Measurements from ENCODE around the gene RAD51AP2.
"Not testable (repeated sequence)": the region's sequence is repeated elsewhere in the genome, so short reads cannot be mapped to it uniquely, and the experiment has no call there.

RAD51AP2 gene

DNA sequence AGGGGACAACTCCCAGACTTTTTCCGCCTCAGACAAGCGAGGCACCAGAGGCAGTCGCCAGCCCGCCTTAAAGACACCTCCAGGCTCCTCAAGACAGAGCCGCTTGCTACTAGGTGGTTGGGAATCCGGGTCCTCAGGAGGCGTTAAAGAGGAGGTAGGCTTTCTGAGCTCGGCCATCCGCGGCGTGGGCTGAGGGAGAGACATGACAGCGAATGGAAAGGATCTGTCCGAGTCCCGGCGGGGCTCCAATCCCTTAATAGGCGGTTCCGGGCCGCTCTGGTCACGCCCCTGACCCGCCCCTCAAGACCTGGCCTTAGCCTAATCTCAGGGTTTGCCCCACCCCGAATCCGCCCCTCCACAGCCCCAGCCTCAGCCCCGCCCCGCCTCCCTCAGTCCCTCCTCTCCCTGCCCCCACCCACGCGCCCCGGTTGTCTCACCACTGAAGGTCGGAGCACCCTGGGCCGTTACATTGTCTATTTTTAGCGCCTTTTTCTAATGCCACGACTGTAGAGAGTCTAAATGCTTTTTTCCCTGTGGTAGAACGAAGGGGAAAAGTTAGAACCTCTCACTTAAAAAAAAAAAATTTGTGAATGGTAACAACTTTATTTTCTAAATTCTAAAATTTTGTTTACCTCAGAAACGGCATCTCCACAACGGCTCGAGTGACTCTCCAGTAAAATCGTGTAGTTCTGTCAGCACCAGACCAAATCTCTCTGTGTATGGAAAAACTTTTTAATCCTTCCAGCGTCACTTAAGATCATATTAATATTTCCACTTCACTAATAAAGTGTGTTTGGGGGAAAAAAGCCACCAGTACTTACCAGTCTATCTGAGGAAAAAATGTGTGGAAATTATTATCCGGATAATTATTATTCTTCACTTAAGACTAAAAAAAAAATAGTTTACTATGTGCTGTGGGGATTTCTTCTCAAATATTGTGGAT is at the start of gene RAD51AP2:
RAD51AP2 (minus strand) TSS at position 229 of the 943 bp plus-strand sequence; CDS start at position 204, 25 bp downstream.
- FAIRE-seq, result peak; percentile 92
- DNase-seq (ENCODE audit: insufficient read length, low spot score), result peak; percentile 46

DNA sequence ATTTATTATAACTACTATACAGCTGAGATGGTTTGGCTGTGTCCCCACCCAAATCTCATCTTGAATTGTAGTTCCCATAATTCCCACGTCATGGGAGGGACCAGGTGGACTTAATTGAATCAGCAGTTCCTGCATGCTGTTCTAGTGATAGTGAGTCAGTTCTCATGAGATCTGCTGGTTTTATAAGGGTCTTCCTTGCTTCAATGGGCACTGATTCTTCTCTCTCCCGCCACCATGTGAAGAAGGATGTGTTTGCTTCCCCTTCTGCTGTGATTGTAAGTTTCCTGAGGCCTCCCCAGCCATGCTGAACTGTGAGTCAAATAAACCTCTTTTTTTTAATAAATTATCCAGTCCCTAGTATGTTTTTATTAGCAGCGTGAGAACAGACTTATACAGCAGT is 47.5 kb upstream of the RAD51AP2 start:
- not testable (repeated sequence) for FAIRE-seq; DNase-seq (ENCODE audit: insufficient read length, low spot score)

DNA sequence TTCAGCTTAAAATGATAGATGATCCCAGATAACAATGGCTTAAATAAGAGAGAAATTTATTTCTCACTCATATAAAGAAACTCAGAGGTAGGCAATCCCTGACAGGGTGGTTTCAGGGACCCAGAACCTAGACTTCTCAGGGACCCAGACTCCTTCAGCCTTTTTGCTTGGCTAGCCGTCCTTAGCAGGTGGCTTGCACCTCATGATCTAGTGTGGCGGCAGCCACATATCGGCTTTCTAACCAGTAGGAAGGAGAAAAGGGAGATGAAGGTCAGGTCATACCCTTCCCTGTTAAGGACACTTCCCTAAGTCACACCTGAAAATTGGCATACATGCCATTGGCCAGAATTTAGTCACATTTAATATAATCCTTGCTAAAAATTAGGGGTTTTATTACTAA is 40.6 kb upstream of the RAD51AP2 start:
- no peak for DNase-seq (ENCODE audit: insufficient read length, low spot score)
- no peak for FAIRE-seq

DNA sequence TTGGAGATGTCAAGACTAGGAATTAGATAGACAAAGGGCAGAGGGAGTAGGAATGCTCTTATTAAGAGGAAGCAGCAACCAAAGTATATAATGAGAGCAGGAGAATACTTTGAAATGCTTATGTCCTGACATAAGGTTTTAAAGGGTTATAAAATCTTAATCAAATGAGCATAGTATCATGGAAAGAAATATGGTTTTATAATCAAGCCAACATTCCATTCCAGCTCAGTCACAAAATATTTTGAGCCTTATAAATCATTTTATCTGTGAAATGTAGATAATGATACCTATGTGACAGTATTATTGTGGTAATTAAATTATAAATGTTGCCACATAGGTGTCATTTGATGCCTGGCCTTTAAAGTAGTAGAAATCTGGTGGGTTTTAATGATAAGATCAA is 39.8 kb upstream of the RAD51AP2 start:
- FAIRE-seq (no peak), DNase-seq (ENCODE audit: insufficient read length, low spot score) (no peak)

GRCh38 chr2:17557596-17557995 is 39.4 kb upstream of the RAD51AP2 start:
- no peak for DNase-seq (ENCODE audit: insufficient read length, low spot score)
- no peak for FAIRE-seq

GRCh38 chr2:17555150-17555549 is 36.9 kb upstream of the RAD51AP2 start:
- no peak for FAIRE-seq
- DNase-seq (ENCODE audit: insufficient read length, low spot score), result no peak

- DNase-seq (ENCODE audit: insufficient read length, low spot score) (no peak), FAIRE-seq (no peak)
These were observed 32.7 kb upstream of the RAD51AP2 start for GRCh38 chr2:17550907-17551306.

- no peak for DNase-seq (ENCODE audit: insufficient read length, low spot score)
- no peak for FAIRE-seq
These were observed 29.5 kb upstream of the RAD51AP2 start for GRCh38 chr2:17547737-17548136.

GRCh38 chr2:17547237-17547636 is 29.0 kb upstream of the RAD51AP2 start:
- no peak for FAIRE-seq
- no peak for DNase-seq (ENCODE audit: insufficient read length, low spot score)

GRCh38 chr2:17545680-17546613 is 27.7 kb upstream of the RAD51AP2 start:
- FAIRE-seq (no peak), DNase-seq (ENCODE audit: insufficient read length, low spot score) (no peak)

GRCh38 chr2:17544256-17544655 is 26.0 kb upstream of the RAD51AP2 start:
- no peak for FAIRE-seq
- no peak for DNase-seq (ENCODE audit: insufficient read length, low spot score)

DNA sequence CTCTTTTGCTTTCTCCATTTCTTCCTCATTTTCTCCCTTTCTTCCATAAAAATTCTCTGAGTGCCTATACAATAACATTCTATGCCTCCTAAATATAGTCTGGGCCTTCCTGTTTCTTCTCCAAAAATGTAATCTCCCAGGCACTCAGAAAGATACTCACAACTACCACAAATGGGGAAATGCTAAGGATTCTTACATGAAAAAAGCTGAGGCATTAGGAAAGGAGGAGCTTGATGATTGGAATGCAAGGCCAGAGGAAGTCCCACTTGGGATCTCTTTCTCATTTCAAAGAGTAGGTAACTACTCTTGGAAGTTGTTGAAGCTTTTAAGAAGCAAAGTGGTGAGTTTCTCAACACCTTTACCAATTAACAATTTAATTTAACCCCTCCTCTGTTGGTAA is 25.6 kb upstream of the RAD51AP2 start:
- DNase-seq (ENCODE audit: insufficient read length, low spot score), result no peak

DNA sequence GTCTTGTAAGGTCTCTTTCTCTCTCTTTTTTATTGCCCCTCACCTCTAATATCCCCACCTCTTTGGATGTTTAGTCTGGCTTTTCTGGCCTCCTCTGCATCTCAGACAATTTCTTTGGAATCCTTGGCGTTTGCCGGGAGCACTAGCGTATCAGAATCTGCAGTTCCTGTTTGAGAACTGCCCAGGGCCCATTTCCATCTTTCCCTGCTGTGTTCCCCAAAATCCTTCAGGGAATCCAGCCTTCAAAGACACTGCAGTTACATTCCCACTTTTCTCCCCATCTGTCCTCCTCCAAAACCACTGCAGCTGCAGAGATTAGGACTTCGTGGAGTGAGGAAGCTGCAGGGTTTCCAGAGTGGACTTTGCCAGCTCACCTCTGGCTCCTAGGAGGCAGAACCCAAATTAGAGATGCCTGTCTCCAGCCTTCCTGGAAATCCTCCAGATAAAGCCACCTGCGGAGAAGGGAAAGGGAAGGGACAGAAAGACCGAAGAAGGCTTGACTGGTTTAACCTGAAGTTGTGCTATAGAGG is 25.0 kb upstream of the RAD51AP2 start:
- FAIRE-seq (no peak), DNase-seq (ENCODE audit: insufficient read length, low spot score) (no peak)

More for the DNA sequence above, 25.6 kb upstream of the RAD51AP2 start:
- no peak for FAIRE-seq

DNA sequence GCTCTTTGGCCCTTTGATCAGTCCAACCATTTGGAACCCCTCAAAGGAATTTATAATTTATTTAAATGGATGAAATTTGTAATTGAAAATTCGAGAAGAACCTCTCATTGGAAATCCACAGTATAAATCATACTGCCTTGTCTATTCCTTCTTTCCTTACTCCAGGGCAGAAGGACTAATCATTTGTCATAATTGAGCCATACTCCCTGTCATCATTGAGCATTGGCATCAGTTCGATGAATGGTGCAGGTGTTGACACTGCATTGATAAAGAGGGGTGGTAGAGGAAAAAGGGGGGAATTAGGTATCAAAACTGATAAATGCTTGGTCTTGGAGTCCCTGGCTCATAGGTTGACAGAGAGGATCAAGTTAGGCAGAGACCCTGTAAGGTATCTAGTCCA is 24.2 kb upstream of the RAD51AP2 start:
- DNase-seq (ENCODE audit: insufficient read length, low spot score) (no peak), FAIRE-seq (no peak)

DNA sequence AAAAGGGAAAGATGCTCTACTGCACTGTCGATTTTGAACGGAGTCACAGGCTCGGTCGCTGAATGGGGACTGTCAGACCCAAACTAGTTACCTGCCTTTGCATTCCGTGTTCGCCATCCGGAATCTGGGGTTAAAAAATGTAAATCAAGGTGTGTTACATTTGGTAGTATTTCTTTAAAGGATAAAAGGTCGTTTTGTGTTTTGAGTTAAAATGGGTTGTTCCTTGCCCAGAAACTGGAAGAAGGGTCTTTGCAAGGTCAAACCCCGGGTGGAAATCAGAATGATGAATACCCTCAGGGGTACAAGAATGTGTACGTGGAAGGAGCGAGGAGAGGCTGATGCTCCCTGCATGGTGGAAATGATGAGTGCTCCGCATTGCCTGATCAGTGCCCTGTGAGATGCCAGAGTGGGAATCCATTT is 23.3 kb upstream of the RAD51AP2 start:
- FAIRE-seq (no peak), DNase-seq (ENCODE audit: insufficient read length, low spot score) (no peak)

- no peak for DNase-seq (ENCODE audit: insufficient read length, low spot score)
- FAIRE-seq, result no peak
These were observed 22.7 kb upstream of the RAD51AP2 start for GRCh38 chr2:17540813-17541530.

DNA sequence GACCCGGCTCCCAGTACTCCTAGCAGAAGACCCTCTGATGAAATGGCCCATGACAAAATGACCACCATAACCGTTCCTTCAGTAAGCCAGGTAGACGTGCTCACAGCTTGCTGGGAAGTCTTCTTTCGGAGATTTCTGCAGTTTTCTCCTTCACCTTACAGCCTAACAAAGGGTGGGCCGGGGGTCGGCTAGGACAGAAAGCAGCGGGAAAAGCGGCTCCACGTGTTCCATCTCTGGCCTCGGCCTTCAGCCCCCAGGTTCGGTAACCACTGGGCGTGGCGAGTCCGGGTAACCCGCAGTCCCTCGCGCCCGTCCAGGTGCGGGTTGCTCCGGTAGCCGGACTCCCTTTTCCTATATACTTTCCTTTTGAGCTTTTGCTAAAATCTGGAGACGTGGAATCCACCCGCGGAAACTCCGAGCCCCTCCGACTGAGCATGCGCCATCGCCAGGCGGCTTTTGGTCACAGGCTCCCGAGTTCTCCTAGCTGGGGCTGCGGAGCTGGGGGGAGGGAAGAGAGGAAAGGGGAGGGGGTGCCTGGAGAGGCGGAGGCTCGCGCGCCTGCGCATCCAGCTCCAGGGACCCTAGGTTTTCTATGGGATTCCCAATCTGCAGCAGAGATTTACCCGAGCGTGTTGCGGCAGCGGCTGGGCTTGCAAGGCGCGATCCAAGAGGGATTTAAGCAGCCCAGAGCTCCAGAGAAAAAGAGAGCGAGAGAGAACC is 22.0 kb upstream of the RAD51AP2 start, which contains the start of gene VSNL1:
VSNL1 (plus strand) TSS at position 604 of the 720 bp plus-strand sequence. CDS start 51,379 bp downstream, outside the sequence.
- FAIRE-seq, result no peak
- DNase-seq (ENCODE audit: insufficient read length, low spot score), result no peak

DNA sequence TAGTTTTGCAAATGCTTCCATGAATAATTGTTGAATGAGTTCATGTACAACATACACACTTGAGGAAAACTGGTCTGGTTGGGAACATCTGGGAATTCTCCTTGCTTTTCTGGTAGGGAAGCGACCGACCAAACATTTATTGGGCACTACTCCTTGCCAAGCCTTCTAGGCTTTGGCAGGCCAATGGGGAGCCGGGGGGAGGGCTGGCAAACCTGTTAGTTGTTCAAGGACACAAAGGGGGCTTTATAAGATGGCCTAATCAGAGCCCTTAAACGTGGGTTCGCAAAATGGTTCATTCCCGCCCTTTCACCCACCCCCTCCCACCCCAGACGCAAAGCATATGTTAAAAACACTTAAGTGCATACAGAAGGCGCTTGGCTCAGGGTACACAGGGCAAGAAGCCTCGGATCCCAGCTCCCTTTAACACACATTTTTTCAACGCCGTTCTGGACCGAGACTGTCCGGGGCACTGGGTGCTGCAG is 21.4 kb upstream of the RAD51AP2 start:
- no peak for FAIRE-seq
- DNase-seq (ENCODE audit: insufficient read length, low spot score), result no peak

DNA sequence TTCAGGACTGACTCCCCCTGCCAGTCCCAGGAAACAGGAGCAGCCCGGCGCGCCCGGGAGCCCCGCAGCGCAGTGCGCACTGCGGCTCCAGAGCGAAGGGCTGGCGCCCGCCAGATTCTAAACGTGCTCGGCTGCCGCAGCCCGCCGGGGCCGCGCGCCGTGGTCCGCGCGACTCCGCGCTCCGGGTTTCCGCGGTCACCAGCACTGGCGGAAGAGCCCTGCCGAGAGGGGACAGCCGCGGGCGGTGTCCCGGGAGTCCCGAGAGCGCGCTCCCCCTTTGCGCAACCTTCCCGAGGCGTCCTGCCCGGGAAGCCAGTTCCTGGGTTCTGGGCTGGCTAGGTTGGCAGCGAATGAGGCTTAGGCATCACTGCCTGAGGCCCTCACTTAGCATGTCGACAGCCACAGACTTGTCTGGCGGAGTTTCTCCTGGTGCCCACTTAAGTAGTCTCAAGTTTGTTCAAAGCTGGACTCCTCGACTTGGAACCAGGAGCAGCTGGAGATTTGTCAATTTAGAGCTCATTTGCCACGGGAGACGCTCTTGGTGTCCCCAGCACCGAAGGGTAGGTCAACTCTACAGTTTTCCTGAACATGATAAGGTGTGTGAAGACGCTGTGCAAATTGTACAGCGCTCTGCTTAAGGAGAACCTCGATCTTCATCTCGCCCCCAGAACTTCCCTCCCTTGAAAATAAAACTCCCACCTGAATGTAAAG is 20.8 kb upstream of the RAD51AP2 start:
- no peak for FAIRE-seq
- DNase-seq (ENCODE audit: insufficient read length, low spot score), result no peak
